PC-3 (cell line): ENCODE data around the gene IL31RA.

Source experiments
- EZH2 ChIP-seq: fragments of 300-600 bp; sonication (generic); IDR thresholded peaks from one replicate; pipeline ENCODE4 v1.6.1; 2017; ENCODE audit warnings: antibody characterized with exemption, mild to moderate bottlenecking, low read length; ENCODE audit not compliant: unreplicated experiment
- EZH2phosphoT487 ChIP-seq: fragments of 300-600 bp; sonication (generic); IDR thresholded peaks from 2 replicates; pipeline ENCODE4 v1.6.1; 2018; ENCODE audit warnings: mild to moderate bottlenecking, antibody characterized with exemption, low read length, borderline replicate concordance
- TF ChIP-seq, protein P1 (sequence below): fragments of 300-600 bp; sonication (generic); conservative IDR thresholded peaks from 2 replicates; pipeline ENCODE4 v1.5.1; 2017; ENCODE audit warnings: antibody characterized with exemption, low read depth, mild to moderate bottlenecking, low read length

DNA sequence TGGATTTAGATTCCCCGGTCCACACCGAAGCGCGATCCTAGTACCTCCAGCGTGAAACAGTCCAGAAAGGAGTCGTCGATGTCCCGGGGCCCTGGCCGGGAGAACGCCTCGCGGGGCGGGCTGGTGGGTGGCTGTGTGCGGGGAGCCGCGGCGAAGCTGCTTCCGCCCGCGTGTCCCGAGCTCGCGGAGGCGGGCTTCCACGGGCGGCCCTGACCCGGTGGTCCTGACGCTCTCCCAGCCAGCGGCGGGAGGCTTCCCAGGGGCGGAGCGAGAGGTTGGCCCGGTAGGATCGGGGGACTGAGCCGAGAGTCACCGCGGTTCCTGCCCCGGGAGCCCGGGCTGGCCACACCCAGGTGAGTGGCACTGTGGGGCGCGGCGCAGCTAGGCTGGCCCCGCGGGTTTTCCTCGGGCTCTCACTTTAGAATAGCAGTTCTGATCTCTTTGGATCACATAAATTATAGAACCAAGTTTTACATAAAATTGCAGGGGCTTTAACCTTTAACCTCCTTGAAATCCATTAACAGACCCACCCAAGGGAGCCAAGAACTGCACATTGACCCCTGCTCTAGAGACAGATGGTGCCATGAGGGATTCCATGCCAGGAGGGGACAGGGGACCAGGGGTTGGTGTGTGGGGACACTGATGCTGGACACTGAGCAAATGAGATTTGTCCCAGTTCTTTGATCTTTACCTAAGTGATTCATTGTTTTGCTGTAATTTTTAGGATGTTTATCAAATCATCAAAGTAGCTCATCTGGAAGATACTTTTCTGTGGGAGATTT is 29.2 kb upstream of the IL31RA start:
- TF ChIP-seq, protein P1, sequence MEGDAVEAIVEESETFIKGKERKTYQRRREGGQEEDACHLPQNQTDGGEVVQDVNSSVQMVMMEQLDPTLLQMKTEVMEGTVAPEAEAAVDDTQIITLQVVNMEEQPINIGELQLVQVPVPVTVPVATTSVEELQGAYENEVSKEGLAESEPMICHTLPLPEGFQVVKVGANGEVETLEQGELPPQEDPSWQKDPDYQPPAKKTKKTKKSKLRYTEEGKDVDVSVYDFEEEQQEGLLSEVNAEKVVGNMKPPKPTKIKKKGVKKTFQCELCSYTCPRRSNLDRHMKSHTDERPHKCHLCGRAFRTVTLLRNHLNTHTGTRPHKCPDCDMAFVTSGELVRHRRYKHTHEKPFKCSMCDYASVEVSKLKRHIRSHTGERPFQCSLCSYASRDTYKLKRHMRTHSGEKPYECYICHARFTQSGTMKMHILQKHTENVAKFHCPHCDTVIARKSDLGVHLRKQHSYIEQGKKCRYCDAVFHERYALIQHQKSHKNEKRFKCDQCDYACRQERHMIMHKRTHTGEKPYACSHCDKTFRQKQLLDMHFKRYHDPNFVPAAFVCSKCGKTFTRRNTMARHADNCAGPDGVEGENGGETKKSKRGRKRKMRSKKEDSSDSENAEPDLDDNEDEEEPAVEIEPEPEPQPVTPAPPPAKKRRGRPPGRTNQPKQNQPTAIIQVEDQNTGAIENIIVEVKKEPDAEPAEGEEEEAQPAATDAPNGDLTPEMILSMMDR: no peak
- TF ChIP-seq EZH2phosphoT487 (no peak), EZH2 (no peak)
